HL-60 (cell line): ENCODE data around the gene ERMP1.

ENCODE experiments used
- GABPA ChIP-seq: IDR thresholded peaks from 2 replicates; pipeline ENCODE4 v1.6.1; 2012; ENCODE audit warnings: low read depth
- POLR2AphosphoS5 ChIP-seq: IDR thresholded peaks from 2 replicates; pipeline ENCODE4 v1.6.1; 2012; ENCODE audit warnings: low read depth
- TF ChIP-seq, protein P1 (sequence below): IDR thresholded peaks from one replicate; pipeline ENCODE4 v1.5.1; 2011; ENCODE audit warnings: low read length, control low read depth, inconsistent platforms; ENCODE audit not compliant: insufficient read depth

DNA sequence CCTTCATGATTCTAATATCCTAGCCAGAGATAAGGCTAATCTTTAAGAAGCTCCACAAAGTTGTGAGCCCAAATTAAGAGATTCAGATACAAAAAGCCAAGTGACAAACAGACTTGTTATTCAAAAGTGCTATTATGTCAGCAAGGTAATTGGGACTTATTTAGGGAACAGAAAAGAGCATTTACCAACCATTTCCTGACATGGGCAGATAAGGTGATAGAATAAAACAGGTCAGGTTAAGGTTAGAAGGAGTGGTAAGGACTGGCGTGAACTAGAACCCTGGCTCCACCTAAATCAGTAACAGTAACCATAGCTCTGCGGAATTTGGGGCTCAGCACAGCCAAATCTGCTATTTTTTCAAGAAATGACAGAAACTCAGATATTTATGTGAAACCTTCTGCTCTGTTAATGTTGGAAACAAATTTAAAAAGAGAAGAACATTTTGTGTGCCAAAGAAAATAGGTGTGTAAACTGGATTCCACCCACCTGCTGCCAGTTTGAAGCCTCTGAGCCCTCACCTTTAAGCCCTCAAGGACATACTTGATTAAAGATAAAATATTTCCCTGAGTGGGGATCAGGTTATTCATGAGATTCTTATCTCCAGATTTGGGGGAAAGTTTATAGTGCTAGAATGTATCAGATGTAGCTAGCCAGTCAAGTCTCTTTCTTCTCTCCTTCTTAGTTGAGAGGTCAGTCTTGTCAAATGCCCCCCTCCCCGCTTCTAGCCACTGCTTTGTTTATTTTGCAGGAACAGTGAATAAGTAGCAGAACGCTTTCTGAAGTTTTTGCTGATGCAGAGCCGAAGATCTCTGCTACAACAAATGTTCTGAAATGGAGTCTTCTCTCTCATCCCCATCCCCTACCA, 10.2 kb upstream of the ERMP1 start:
- TF ChIP-seq POLR2AphosphoS5: no peak
- TF ChIP-seq, protein P1, sequence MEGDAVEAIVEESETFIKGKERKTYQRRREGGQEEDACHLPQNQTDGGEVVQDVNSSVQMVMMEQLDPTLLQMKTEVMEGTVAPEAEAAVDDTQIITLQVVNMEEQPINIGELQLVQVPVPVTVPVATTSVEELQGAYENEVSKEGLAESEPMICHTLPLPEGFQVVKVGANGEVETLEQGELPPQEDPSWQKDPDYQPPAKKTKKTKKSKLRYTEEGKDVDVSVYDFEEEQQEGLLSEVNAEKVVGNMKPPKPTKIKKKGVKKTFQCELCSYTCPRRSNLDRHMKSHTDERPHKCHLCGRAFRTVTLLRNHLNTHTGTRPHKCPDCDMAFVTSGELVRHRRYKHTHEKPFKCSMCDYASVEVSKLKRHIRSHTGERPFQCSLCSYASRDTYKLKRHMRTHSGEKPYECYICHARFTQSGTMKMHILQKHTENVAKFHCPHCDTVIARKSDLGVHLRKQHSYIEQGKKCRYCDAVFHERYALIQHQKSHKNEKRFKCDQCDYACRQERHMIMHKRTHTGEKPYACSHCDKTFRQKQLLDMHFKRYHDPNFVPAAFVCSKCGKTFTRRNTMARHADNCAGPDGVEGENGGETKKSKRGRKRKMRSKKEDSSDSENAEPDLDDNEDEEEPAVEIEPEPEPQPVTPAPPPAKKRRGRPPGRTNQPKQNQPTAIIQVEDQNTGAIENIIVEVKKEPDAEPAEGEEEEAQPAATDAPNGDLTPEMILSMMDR: no peak
- TF ChIP-seq GABPA: no peak
